GM20000 (cell line): Measurements from ENCODE around the gene MLST8.

ENCODE experiments used
- DNase-seq: peaks from one replicate; pipeline ENCODE4 v3.0.0; 2012; ENCODE audit warnings: low spot score
- TF ChIP-seq, protein P1 (sequence below): IDR thresholded peaks from 2 replicates; pipeline ENCODE4 v1.5.1; 2012; ENCODE audit warnings: mild to moderate bottlenecking, control low read depth; ENCODE audit errors: extremely low read depth, missing control alignments

The MLST8 gene

DNA sequence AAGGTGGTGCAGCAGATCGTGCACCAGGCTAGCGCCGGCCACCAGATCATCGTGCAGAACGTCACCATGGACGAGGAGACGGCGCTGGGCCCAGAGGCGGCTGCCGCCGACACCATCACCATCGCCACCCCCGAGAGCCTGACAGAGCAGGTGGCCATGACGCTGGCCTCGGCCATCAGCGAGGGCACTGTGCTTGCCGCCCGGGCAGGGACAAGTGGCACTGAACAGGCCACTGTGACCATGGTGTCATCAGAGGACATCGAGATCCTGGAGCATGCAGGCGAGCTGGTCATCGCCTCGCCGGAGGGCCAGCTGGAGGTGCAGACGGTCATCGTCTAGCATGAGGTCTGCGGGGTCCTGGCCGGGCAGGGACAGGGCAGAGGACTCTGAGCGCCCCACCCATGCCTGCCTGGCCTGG, 30.0 kb downstream of the MLST8 start:
- TF ChIP-seq, protein P1, sequence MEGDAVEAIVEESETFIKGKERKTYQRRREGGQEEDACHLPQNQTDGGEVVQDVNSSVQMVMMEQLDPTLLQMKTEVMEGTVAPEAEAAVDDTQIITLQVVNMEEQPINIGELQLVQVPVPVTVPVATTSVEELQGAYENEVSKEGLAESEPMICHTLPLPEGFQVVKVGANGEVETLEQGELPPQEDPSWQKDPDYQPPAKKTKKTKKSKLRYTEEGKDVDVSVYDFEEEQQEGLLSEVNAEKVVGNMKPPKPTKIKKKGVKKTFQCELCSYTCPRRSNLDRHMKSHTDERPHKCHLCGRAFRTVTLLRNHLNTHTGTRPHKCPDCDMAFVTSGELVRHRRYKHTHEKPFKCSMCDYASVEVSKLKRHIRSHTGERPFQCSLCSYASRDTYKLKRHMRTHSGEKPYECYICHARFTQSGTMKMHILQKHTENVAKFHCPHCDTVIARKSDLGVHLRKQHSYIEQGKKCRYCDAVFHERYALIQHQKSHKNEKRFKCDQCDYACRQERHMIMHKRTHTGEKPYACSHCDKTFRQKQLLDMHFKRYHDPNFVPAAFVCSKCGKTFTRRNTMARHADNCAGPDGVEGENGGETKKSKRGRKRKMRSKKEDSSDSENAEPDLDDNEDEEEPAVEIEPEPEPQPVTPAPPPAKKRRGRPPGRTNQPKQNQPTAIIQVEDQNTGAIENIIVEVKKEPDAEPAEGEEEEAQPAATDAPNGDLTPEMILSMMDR = no peak
- no peak for DNase-seq

DNA sequence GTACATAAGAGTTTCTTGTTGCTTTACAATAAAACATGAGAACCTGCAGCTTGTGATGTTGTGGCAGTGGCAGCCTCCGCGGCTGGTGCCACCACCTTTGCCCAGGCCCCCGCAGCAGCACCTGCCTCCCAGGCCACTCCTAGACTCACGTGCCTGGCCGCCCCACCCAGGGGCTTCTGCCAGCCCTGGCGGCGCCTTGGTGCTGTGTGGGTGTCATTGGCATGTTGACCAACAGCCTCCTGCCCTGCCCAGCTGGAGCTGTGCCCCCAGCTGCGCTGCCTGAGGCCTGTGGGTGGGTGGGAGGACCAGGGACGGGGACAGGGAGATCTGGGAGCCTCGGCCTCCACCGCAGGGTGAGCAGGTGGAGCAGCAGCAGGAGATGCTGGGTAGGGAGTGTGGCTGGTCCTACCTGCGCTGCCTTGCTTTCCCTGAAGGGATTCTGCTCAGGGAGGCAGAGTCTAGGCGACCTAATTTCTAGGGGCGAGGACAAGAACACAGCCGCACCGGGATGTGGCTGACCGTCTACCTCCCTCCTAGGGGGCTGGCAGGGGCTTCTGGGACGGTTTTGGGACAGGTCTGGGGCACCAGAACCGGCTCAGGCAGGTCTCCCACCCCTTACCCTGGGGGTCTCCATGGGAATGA, 30.6 kb downstream of the MLST8 start:
- DNase-seq = no peak
- TF ChIP-seq, protein P1 = no peak

DNA sequence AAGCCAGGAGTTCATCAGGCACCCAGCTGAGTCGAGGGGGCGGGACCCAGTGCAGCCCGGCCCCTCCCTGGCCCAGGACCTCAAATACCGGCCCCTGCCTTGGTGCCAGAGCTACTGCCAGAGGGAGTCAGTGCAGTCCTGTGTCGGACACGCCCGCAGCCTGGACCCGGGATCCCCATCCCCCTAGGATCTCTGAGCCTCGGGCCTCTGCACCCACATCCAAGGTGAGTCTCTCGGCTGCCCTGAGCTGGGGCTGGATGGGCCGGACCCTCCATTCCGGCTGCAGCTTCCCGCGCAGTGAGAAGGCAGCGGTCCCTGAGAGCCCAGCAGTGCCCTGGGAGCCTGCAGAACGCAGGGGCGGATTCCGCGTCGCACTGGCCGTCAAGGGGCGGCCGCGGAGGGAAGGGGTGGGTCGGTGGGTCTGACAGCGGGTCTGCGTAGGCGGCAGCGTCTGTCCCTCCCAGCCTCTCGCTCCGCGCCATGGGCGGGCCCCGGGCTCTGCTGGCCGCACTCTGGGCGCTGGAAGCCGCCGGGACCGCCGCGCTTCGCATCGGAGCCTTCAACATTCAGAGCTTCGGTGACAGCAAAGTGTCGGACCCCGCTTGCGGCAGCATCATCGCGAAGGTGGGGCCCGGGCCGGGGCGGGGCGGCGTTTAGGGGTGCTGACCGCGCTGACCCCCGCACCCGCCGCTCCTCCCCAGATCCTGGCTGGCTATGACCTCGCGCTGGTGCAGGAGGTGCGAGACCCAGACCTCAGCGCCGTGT, 31.3 kb downstream of the MLST8 start, which contains the start of gene DNASE1L2:
Gene DNASE1L2, plus strand, starts transcription at position 108 of the 765 bp plus-strand sequence. Its CDS starts 373 bp downstream, at position 481.
- TF ChIP-seq, protein P1 = no peak
- no peak for DNase-seq

DNA sequence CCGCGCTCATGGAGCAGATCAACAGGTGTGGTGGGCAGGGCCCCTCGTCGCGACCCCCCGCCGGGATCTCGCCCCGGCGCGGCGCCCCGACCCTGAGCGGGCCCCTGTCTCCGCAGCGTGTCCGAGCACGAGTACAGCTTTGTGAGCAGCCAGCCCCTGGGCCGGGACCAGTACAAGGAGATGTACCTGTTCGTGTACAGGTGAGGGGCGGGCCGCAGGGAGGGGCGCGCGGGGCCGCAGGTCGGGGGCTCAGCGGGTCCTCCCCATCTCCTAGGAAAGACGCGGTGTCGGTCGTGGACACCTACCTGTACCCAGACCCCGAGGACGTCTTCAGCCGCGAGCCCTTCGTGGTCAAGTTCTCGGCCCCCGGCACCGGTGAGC, 31.8 kb downstream of the MLST8 start:
- DNase-seq = no peak
- TF ChIP-seq, protein P1 = no peak

DNA sequence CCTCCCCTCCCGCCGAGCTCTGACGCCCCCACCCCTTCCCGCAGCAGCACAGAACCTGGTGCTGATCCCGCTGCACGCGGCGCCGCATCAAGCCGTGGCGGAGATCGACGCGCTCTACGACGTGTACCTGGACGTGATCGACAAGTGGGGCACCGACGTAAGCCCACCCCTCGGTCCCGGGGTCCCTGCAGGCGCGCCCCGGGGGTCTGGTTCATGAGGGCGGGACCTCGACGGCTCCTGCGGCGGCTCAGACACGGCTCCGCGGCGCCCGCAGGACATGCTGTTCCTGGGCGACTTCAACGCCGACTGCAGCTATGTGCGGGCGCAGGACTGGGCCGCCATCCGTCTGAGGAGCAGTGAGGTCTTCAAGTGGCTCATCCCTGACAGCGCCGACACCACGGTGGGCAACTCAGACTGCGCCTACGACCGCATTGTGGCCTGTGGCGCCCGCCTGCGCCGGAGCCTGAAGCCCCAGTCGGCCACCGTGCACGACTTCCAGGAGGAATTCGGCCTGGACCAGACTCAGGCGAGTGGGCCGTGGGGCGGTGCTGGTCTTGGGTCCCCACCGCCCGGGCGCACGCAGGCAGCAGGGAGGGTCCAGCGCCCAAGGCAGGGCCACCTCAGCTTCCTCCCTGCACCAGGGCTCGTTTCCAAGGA, 32.4 kb downstream of the MLST8 start:
- TF ChIP-seq, protein P1 = no peak
- no peak for DNase-seq

DNA sequence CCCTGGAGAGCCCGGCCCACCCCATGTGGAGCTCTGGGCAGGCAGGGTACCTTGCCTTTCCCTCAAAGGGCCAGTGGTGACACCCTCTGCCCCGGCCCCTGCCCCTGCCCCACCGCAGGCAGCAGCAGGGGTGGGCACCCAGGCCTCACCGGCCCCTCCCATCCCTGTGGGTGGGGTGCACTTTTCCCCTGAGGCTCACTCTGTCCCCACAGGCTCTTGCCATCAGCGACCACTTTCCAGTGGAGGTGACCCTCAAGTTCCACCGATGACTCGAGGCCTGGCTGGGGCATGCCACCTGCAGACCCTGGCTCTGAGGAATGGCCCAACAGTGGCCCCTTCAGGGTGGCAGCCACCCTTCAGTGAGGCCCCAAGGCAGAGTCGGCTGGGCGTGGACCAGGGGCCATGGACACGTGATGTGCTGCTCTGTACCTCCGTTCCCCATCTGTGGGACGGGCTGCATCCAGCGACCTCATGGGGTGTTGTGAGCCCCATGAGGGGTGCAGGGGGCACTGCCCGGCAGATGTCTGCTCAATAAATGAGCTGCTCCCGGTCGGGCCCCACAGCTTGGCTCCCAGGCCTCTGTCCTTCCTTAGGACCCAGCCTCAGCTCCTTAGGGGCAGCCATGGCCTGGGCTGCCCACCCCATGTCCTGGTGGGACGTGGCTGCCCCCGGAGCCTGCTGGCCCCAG, 33.0 kb downstream of the MLST8 start:
- DNase-seq = no peak
- TF ChIP-seq, protein P1 = no peak
